HG02588 (cell line): Measurements from ENCODE around the gene KLHL1.
A peak's percentile ranks its signal among the peaks of the same experiment; 100 is the strongest.

Source experiments
- ATAC-seq: cut with Tn5 transposase; IDR thresholded peaks from one replicate; pipeline ENCODE4 v1.9.1; 2021; ENCODE audit warnings: mild to moderate bottlenecking, moderate library complexity; ENCODE audit not compliant: unreplicated experiment

The KLHL1 gene

DNA sequence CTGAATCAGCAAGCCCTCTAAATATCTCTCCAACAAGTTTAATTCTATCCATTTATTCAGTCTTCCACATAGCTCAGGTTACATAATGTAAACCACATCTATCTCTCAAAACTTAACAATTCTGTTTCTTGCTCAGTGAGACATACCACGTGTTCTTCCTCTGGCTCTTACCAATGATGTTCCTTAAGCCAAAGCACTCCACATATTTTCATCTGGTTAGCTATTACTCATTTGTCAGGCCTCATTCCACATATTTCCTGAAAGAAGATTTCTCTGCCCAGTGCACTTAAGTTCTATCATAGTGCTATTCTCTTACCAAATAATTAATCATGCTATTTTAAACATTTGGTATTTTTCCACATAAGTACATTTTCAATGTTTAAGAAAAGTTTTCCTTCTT lies 403.9 kb downstream of the KLHL1 start:
- no peak for ATAC-seq

DNA sequence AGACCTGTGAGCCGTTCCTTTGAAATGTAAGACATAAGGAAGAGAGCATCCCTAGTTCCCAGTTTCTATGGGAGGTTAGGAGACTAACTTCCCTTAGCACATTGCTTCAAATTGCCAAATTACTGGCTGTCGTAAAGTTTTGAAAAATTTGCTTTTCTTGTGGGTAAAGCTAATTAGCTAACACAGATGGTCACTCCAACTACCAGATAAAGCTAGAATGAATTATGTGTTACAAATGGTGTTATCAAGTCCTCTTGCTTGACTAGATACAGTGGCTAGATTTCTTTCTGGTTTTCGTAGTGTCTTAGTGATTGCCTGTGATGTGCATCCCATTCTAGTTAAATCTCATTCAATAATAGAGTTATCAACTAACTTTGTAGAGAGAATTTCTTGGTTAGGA lies 417.3 kb downstream of the KLHL1 start:
- ATAC-seq = no peak

DNA sequence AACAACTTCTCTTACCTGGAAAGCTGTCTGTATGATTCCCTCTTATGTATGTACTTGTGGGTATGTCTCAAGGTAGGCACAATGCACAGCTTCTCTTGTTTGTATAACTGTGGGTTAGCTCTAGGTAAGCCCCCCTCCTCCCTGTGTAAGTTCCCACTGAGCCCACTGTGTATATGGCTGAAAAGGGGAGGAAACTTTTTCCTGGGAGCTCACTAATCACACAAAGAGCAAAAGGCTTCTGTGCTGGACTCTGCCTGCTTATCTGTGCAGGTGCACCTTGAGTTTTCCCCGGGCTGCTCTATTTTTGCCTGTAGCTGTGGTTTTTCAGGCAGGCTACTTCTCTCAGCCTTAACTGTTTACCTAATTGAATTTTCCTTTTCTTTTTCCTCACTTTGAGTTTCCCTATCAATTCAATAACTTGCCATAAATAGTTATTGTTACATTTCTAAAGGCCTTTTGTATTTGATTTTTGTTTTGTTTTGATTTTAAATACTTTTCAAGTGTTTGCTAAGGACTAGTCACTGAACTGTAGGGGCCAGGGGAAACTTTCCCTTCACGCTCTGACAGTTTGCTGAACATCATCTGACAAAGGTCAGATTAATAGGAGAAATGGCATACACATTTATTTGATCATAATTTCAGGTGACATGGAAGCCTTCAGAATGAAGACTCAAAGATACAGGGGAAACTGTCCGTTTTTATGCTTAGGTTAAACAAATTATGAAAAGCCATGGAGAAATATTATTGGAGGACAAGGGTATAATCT lies 424.1 kb downstream of the KLHL1 start:
- ATAC-seq = peak; percentile 70

DNA sequence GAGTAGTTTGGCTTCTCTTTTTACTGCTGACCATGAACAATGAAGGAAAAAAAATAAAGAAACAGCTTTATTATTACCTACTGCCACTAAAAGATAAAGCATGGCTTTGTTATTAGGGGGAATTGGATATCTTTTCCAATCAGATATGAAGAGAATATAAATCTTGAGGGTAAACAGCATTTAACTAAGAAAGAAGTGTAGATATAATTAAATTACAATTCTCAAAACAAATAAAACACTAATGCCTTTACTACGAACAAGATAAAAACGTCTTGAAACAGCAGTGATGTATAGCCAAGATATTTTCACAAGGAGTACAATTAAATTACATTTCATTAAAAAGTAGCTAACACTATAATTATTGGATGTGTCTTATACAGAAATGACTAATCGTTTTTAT lies 426.5 kb downstream of the KLHL1 start:
- ATAC-seq = no peak

DNA sequence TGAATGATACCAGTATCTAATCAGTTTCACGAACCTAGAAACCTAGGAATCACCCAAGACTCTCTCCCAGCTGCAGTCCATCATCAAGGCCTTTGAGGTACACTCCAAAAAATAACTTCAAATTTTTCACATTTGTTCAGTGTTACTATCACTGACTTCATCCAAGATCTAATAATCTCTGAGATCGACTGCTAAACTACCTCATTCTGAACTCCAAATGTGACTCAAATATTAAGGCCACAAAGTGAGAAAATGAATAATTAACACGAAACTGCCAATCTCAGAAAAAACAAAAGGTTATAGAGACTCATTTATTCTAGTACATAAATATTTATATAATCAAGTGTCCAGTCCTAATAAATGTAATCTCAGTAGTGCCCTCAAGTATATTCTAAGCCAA lies 430.9 kb downstream of the KLHL1 start:
- no peak for ATAC-seq

DNA sequence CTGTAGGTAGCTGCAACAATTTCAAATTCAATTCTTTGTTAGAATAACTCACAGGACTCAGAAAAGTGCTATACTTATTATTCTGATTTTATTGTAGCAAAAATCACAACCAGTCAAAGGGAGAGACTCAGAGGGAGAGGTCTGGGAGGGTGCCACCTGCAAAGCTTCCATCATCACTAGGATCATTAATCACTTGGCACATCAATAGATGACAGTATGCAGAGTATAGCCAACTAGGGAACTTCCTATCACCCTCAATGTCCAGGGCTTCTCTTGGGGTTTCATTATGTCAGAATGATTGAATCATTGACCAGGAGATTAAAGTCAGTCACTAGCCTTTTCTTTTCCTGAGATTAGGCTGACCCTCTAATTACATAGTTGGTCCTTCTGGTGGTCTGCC lies 432.0 kb downstream of the KLHL1 start:
- no peak for ATAC-seq

DNA sequence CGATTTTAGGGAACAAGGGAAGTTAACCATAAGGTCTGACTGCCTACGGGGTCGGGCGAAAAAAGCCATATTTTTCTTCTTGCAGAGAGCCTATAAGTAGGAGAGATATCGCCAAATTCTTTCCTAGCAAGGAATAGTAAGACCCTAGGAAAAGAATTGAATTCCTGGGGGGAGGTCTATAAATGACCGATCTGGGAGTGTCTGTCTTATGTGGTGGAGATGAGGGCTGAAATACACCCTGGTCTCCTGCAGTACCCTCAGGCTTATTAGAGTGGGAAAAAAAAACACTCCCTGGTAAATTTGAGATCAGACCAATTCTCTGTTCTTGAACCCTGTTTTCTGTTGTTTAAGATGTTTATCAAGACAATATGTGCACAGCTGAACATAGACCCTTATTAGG lies 448.1 kb downstream of the KLHL1 start:
- ATAC-seq = no peak

DNA sequence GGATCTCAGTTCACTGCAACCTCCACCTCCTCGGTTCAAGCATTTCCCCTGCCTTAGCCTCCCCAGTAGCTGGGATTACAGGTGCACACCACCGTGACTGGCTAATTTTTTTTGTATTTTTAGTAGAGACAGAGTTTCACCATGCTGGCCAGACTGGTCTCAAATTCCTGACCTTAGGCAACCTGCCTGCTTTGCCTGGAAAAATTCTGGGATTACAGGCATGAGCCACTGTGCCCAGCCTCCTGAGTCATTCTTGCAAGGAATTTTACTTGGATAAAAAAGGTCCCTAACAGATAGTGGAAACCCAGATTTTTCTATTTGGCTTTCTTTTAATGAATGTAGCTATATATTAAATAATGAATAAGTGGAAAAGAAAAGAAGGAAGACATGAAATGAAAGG lies 450.6 kb downstream of the KLHL1 start:
- no peak for ATAC-seq

DNA sequence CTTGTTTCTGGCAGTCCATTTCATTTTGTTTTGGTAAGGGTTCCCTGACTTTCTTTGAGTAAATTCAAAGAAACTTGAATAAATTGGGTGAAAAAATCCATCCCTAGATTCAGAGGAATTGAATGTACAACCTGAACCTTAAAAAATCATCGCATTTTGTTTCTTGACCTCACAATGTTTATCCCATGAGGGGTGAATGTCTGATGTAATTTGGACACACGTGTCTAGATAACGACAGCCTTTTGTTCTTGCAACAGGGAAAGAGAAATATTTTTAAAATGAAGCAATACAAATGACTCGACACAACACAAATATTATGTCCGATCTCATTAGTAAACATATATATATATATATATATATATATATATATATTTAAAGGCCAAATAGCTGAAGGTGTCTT lies 453.9 kb downstream of the KLHL1 start:
- ATAC-seq = no peak
